ENCODE measurements around the gene RPL28.
"Not testable (repeated sequence)": the region's sequence is repeated elsewhere in the genome, so short reads cannot be mapped to it uniquely, and the experiment has no call there.

Gene RPL28

GRCh38 chr19:55447421-55448174 is 61.9 kb downstream of the RPL28 start:
- H3K4me3 ChIP-seq (ENCODE audit: low read depth, low read length), result no peak overlapping the region
- TF ChIP-seq POLR2A (IDR thresholded peaks at IDR 0.05; ENCODE audit: extremely low read depth, insufficient read length) (no peak), MAX (IDR thresholded peaks at IDR 0.05; ENCODE audit: low read depth, low read length) (0 out of 2 replicates have a peak, but pooled peaks have one; percentile 30)
- DNase-seq (ENCODE audit: low read depth), result peak; percentile 38

GRCh38 chr19:55448175-55448490 is 62.4 kb downstream of the RPL28 start:
- not testable (repeated sequence) for H3K4me3 ChIP-seq (ENCODE audit: low read depth, low read length); DNase-seq (ENCODE audit: low read depth)

- no peak for TF ChIP-seq MAX (IDR thresholded peaks at IDR 0.05; ENCODE audit: low read depth, low read length)
- no peak for TF ChIP-seq CTCF (IDR thresholded peaks at IDR 0.05; ENCODE audit: low read depth, low read length)
- TF ChIP-seq POLR2A (IDR thresholded peaks at IDR 0.05; ENCODE audit: extremely low read depth, insufficient read length), result no peak
- no peak for TF ChIP-seq MYC (IDR thresholded peaks at IDR 0.05; ENCODE audit: low read depth, low read length)
- no peak overlapping the region for H3K4me3 ChIP-seq (ENCODE audit: low read depth, low read length)
- no peak for DNase-seq (ENCODE audit: low read depth)
These were observed 63.7 kb downstream of the RPL28 start for GRCh38 chr19:55449469-55449868.

- no peak overlapping the region for H3K4me3 ChIP-seq (ENCODE audit: low read depth, low read length)
- DNase-seq (ENCODE audit: low read depth), result no peak
- no peak for TF ChIP-seq MYC (IDR thresholded peaks at IDR 0.05; ENCODE audit: low read depth, low read length)
- TF ChIP-seq CTCF (IDR thresholded peaks at IDR 0.05; ENCODE audit: low read depth, low read length), result no peak
- no peak for TF ChIP-seq MAX (IDR thresholded peaks at IDR 0.05; ENCODE audit: low read depth, low read length)
- TF ChIP-seq POLR2A (IDR thresholded peaks at IDR 0.05; ENCODE audit: extremely low read depth, insufficient read length), result no peak
These were observed 65.6 kb downstream of the RPL28 start for GRCh38 chr19:55451163-55451964.

- no peak for DNase-seq (ENCODE audit: low read depth)
- no peak overlapping the region for H3K4me3 ChIP-seq (ENCODE audit: low read depth, low read length)
- no peak for TF ChIP-seq MAX (IDR thresholded peaks at IDR 0.05; ENCODE audit: low read depth, low read length)
- TF ChIP-seq POLR2A (IDR thresholded peaks at IDR 0.05; ENCODE audit: extremely low read depth, insufficient read length), result no peak
- TF ChIP-seq MYC (IDR thresholded peaks at IDR 0.05; ENCODE audit: low read depth, low read length), result no peak
- TF ChIP-seq CTCF (IDR thresholded peaks at IDR 0.05; ENCODE audit: low read depth, low read length), result no peak
These were observed 66.4 kb downstream of the RPL28 start for GRCh38 chr19:55451965-55452748.

Measured in NB4 (cell line).